Stimulated activated CD4-positive, alpha-beta T cell treated with anti-CD3 and anti-CD28 coated beads, Interleukin-4, amount 100 ng/mL, for 4 hours (primary cell): ENCODE data around the gene CCR9.
A peak's percentile ranks its signal among the peaks of the same experiment; 100 is the strongest.

ENCODE experiments used
- DNase-seq, 2 experiments: peaks; one replicate each; pipeline ENCODE4 v3.0.0-alpha.2; 2020

The CCR9 gene

DNA sequence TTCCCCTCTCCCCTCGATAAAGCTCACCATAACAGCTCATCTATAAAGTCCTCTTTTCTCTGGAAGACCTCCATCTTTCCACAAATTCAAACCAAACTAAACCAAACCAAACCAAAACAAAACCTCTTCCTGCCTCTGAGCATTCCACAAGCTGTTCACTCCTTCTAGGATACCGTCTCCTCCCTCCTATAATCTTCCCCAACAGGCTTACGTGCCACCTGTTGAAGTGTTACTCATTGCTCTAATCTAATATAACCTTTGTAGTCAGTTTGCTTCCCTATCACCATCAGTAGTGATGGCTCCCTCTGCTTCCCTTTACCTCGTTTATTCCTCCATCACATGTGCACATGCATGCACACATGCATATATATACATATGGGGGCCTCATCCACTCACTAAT lies 12.7 kb upstream of the CCR9 start:
- DNase-seq = no peak

DNA sequence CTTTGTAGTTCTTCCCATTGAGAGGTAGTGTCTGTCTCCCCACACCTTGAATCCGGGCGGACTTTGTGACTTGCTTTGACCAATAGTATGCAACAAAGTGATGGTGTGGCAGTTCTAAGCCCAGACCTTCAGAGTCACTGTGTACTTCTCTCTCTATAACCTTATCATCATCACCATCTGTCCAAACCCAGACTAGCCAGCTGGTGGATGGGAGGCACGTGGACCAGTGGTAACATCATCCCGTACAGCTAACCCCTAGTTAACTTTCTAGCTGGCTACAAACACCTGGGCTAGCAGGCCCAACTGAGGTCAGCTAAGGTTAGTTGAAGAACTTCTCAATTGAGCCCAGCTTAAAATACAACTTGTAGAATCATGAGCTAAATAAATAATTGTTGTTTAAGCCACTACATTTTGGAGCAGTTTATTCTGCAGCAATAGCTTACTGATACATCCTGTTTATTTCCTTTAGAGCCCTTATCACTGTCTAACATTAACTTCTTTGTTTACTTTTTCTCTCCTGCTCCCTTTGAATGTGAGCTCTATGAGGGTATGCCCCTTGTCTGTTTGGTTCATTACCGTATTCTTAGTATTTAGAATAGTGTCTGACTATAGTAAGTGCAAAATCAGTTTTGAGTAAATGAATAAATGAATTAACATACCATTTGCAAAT lies 11.5 kb upstream of the CCR9 start:
- DNase-seq = no peak

DNA sequence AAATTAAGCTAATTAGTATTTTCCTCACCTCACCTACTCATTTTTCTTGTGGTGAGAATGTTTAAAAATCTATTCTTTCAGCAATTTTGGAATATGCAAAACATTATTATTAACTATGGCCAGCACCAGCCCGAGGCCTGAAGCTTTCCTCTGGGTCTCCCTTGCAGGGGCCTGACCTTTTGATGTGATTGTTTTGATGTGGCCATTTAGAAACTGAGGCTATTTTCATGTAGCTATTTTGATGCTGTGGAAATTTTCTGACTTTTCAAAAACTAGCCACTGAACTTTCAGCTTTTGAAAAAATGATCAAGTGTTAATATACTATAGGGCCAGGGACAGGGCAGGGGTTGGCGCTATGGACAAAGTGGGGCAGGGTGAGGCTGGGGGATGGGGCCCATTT lies 8.2 kb upstream of the CCR9 start:
- no peak for DNase-seq

DNA sequence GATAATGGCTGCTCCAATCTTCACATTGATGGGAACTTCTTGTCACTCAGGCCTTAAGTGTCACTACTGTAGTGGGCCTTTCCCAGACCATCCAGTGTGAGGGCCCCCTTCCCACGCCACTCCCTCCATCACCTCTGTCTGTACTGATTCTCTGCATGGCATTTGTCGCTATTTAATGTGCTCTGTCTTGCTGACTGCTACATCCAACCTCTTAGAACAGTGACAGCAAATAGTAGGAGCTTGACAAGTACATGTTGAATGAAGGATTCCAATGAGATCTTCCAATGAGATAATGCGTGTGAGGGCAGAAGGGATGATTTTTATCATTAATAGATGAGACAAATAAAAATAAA lies 5.6 kb upstream of the CCR9 start:
- no peak for DNase-seq

DNA sequence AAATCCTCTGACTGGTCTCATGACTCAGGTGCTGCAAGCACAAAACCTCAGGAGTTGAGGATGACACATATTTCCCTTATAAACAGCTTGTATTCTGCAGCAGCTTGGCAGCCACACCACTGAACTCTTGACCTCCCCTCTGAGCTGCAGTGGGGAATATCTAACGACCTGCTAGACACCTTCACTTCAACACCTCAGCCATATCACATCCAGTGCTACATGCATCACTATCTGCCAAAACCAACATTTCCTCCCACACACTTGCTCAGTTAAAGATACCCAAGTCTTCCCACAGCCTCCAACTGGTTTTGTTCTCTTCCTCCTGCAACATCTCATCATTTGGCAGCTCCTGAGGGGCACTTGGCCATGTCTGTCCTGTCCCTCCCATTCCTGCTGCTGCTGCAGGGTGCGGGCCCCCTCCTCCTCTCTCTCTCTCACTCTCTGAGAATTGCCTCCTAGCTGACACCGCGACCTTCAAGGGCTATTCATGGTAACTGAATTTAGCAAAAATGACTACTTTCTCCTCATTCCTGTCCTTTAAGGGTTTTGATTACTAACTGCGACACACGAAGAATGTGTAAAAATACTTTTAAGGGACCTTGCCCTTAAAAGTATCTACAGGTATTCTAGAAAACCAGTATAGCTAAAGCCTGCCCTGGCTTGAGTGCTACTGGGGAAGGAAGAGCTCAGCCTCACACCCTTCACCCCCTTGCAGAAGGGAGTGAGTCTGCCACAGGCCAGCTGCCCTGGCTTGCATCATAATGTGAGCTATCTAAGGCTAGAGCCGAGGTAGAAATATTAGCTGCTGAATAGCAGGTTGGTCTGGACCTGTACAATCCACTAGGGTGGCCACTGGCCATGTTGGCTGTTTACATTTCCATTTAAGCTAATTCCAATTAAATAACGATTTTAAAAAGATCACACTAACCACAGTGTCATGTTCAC lies 5.0 kb upstream of the CCR9 start:
- peak; percentile 9 to 30 for DNase-seq

DNA sequence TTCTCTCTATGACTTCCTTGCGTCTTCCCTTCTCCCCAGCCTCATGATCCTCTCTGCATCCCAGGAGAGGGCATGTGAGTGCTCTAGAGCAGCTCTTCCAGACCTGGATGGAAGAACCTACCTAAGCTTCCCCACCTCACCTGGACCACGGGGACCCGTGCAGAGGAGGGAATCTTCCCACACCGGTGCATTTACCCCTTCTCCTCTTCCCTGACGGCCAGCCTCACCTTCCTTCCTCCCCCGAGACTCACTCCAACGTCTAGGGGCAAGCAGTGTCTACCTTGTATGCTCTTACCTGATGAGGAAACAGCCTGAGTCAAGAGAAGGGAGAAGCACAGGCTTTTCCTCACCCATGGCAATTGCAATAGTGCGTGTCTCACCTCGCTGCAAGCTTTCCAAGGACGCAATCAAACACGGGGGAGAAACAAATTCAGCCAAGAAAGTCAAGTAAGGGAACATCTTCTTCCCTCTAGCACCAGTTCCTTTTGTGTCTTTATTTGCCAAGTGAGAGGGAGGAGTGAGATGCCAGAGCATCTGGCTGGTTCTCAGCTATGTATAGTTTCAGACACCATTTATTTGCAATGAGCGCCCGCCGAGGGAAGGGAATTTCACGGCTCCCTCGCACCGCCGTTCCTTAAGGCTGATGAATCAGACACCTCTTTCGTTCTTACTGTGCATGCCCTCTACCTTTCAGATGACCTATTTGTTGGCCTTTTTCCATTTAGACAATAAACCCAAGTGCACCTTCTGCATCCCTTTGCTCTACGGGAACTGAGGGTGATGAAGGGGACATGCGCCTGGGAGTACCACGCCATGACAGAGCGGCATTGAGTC lies 1.8 kb upstream of the CCR9 start:
- DNase-seq = no peak

DNA sequence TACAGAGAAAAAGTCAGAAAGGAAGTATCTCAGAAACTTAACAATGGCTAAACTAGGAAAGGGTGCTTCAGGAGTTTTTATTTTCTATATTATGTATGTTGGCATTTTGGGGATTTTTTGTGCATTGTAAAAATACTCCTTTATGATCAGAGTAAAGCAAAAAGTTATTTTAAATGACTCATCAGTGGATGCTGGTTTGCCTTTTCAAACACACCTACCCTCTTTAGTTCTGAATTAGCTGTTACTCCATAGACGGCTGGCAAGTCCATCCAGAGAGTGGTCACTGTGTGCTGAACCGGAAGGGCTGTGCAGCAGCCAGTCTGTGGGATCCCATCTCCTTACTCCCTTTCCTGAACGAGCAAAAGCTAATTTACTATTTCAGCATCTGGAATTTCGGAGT lies 942 bp downstream of the CCR9 start:
- no peak for DNase-seq

DNA sequence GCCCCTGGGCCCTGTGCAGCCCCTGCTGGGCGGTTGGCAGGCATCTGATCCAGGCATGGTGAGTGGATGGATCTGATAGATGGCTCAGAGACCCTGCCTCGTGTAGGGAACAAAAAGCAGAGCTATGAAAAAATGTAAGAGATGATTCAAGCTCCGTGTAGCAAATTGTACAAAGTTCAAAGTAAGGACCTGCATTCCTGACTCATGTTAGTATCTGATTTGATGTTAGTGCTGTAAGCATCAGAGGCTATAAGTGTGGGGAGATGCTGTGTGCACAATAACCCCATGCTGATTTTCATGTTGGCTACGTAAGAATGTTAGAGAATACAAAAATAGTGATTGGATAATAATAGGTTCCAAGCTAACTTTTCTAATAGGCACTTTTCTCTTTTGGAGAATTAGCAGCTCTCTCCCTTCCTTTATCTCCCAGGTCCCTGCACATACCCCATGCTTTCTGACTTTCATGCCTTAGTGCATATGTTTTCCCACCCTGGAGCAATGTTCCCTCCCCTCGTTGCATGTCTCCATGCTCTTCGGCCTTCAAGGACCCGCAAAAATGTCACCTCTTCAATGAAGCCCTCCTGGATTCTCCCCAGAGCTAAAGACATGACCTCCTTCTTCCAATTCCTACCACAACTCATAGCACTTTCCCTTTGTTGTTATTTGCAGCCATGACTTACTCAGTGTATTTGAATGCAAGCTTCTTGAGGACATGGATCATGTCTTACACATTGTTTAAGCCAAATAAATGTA lies 1.6 kb downstream of the CCR9 start:
- no peak for DNase-seq

DNA sequence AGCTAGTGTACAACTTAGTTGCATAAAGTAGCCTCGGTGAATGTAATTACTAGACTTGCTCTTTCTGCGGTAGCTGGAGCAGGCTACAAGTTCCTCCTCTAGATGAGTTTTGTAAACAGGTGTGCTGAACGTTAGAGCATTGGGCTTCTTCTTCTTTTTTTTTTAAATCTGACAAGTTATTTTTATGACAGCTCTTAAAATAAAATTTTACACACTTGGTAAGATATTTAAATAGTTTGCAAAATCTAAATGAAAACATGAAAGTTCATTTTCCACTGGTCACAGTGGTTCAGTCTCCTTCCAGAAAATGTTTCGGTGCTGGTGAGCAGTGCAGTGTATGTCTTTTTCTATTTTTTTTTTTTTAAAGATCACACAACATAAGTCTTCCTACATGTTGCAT lies 3.0 kb downstream of the CCR9 start:
- no peak for DNase-seq

DNA sequence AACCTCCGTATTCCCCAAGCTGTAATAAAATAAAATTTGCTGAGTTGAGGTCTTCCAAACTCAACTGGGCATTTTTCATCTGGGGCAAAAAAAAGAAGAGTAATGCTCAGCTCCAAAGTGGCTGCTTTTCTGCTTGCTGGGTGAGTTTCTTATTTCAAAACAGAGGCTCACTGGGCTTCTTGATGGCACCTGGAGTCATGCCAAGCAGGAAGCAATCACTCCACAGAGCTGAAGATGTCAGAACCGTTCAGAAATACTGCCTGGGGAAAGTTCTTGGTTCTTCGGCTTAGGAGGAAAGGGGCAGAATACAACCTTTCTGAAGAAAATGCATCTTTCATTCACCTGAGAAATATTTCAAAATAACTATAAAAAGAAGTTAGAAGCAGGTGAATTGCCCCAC lies 4.1 kb downstream of the CCR9 start:
- DNase-seq = no peak

DNA sequence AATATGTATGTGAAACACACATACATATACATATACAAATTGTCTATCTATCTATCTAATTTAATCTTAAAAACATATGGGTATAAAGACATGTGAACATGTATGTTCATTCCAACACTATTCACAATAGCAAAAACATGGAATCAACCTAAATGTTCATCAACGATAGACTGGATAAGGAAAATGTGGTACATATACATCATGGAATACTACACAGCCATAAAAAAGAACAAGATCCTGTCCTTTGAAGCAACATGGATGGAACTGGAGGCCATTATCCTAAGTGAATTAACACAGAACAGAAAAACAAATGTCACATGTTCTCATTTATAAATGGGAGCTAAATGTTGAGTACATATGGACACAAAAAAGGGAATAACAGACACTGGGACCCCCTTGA lies 5.8 kb downstream of the CCR9 start:
- DNase-seq = no peak

DNA sequence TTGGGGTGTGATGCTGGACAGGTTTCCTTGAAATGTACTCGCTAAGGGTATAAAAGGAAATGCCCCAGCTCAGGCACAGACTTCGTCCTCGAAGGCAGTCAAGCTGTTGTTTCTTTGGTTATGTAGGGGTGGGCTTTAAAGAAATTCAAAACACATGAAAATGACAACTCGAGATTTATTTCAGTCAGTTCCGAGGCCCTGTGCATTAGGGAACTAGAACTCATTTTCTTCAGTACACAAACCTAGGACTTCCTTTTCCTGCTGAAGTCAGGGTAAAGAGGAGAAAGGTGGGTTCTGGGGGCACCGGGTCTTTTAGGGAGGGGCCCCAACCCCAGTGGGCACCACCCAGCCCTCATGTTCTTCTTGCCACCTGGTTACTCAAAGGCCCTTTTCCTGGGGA lies 7.7 kb downstream of the CCR9 start:
- no peak for DNase-seq

DNA sequence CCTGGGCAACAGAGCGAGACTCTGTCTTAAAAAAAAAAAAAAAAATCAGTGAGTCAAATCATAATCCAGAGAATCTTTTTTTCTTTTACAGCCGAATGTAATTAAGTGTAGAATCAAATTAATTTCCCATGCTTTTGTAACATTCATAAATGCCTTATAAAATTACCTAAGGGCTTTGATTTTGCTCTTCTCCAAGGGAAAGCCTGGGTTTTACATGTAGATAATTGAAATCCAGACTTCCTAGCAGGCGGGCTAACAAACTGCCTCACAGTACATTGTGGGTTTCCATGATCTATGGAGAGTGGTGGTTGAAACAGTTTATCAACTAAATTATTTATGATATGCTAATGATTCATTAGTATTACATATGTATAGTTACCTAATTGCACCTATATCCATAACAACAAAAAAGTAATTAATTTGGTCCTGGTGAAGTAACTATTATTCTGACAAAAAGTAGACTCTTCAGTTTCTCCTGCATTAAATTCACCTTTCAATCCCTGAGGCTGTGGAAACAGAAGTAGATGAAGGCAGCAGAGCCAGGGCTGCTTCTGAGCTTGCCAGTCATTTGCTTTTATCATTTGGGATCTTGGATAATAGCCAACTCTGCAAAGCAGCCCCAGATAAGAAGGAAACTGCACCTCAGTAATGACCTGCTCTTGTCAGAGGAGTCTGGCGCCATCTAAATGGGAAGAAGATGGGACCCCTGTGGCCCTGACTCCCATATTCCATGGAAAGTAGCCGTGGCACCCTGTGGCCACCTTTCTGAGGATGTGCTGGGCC lies 9.5 kb downstream of the CCR9 start:
- DNase-seq = no peak

DNA sequence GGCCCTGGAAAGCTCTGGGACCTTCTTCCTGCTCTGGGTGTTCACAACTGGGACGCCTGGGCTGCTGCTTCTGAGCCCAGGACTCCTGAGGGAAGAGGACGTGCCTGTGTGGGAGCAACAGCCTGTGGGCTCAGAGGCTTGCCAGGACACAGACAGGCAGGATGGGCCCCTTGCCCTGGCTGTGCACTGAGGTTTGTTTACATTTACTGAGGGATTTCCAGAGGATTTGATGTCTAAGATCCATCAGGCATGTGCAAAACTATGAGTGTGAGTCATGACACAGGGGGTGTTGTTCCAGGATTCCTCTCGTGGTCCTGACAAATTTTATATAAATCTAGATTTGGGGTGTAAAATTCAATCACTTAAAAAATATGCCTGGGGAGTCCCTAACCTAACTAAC lies 10.6 kb downstream of the CCR9 start:
- DNase-seq = no peak

DNA sequence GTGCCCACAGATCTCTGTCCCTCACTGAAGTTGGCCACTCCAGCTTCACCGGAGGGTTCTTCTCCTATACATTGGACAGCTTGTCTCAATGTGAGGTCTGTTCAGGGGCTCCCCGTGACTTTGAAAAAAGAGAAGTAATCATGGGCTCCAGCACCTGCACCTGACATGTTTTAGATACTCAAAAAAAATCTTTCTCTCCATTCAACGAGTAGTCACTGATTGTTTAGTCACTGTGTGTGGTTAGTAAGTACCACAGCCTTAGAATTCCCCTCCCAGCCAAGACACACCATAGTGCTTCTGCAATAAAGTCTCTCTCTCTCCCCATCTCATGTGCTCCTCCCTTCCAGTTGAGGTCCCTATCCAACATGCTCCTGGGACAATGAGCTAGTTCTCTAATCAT lies 18.6 kb downstream of the CCR9 start:
- DNase-seq = no peak

DNA sequence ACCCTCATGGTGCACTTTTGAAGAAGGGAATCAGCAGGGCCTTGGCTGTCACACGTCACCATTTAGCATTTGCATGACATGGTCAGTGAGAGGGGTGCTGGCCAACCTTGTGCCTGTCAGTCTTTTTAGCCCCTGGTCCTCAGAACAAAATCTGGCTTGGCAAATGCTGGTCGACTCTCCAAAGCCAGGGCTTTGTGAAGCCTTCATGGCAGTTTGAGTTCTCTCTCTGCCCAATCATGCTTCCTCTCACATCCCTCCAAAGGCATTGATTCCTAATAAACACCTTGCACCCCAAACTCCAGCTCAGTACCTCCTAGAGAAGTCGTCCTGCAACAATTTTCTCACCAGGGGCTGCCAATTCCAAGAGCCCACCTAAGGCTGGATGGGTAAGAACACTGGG lies 19.4 kb downstream of the CCR9 start:
- no peak for DNase-seq

DNA sequence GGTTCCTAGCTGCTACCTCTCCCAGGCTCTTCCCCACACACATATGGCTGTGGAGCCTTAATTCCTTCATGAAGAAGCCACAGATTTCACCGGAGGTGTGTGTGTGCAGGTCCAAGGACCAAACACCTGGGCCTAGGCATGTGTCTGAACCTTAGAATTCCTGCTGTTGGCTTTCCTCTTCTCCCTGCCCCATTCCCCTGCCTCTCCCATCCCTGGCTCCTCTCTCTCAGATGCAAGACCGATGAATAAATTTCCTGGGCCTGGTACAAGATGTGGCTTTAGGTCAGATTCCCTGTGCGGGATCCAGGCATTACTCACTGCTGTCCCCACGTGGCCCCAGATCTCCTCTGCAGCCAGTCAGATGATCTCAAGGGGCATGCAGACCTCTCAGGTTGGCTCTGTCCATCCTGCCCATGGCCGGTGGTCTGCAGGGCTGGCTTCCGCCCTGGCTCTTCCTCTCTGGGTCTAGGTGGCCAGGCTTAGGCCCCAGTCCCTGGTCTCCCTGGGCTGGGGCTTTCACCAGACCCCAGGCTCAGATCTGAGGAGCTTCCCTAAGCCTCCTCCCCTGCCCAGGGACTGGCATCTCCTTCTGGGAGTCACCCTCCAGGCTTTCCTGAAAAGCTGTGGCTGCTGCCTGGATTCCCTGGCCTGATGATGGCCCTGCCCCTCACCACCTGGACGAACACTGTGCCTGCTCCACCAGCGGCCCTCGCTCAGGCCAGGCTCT lies 20.5 kb downstream of the CCR9 start:
- DNase-seq = no peak

DNA sequence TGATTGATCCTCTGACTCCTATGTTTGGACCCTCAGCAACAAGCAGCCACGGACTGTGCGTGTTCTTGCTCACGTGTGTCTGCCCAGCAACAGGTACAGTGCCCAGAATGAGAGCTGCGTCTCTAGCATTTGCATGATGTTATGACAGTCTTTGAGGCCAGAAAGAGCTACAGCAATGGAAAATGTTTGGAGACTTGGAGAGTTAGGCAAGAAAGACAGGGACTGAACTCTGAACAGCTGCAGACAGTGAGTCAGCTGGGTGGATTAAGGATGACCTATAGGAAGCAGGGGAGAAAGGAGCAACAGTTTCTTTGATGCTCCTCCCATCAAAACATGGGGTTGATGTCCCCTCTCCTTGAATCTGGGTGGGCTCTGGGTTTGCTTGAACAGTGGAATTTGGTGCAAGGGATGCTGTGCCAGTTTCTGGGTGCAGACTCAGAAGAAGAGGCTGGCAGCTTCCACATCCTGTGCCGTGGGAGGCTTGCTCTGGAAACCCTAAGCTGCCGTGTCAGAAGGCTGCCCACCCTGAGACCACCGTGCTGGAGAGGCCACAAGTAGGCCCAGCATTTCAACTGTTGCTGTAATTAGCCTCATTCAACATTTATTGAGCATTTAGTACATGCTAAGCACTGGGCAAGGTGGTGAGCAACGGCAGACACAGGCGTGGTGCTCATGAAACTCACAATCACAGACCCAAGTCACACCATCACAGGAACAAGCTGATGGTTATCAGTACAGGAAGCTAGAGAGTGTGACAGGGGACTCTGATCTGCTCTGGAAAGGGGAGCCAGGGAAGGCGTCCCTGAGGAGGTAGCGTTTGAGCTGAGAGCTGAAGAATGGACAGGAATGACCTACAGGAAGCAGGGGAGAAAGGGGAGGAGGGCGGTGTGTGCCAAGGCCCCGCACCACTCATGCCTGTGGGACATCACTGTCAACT lies 21.7 kb downstream of the CCR9 start:
- DNase-seq = no peak

DNA sequence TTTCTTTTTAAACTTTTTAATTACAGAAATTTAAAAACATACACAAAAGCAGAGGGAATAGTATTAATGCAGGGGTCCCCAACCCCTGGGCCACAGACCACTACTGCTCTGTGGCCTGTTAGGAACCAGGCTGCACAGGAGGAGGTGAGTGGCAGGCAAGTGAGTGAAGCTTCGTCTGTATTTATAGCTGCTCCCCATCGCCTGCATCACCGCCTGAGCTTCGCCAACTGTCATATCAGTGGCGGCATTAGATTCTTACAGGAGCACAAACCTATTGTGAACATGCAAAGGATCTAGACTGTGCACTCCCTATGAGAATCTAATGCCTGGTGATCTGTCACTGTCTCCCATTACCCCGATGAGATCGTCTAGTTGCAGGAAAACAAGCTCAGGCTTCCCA lies 22.4 kb downstream of the CCR9 start:
- DNase-seq = no peak

DNA sequence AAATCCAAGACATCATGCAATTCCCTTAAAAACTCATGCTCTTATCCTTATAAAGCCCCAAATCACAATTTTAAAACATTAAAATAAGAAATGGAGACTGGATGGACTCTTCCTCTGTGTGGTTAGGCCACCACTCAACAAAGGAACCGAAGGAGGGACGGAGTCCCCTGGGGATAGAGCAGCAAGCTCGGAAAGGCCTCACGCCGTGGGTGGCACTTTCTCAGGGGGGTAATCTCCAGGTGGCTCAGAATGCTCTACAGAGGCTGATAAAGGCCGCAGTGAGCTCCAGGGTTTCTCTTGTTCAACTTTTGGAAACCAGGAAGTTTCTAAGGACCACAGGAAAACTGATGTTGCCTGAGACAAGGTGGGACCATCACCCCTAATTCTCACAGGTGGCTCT lies 23.2 kb downstream of the CCR9 start:
- no peak for DNase-seq
